Liver (tissue), 9 donors: ENCODE results near the gene TSN. TPM values are rescaled to one million over a fixed set of nuclear protein-coding genes. Genes with fewer than 3 reads are reported as not detected.

Experiments
- DNase-seq: peaks from one replicate; pipeline ENCODE4 v3.0.0-alpha.2; 2017; ENCODE audit warnings: low spot score
- H3K27ac ChIP-seq, 2 donors: one replicate each; pipeline ENCODE4 v1.7.0; 2013; ENCODE audit warnings: inconsistent platforms in 2 of 2, low read length in 2 of 2, control low read depth in 1 of 2, low read depth in 1 of 2, mild to moderate bottlenecking in 1 of 2
- H3K27me3 ChIP-seq, 4 donors: one replicate each; pipeline versions ENCODE4 v1.6.1 to v1.7.0; 2013; ENCODE audit warnings: low read length in 3 of 4, inconsistent platforms in 1 of 4, mild to moderate bottlenecking in 1 of 4, moderate library complexity in 1 of 4; ENCODE audit not compliant: control insufficient read depth in 4 of 4, insufficient read depth in 4 of 4
- H3K36me3 ChIP-seq, 4 donors: one replicate each; pipeline versions ENCODE4 v1.6.1 to v1.7.0; 2013; ENCODE audit warnings: low read length in 3 of 4, mild to moderate bottlenecking in 3 of 4, low read depth in 1 of 4, moderate library complexity in 1 of 4; ENCODE audit not compliant: control insufficient read depth in 4 of 4, insufficient read depth in 3 of 4
- H3K4me1 ChIP-seq, 4 donors: one replicate each; pipeline versions ENCODE4 v1.6.1 to v1.7.0; 2013; ENCODE audit warnings: low read length in 3 of 4, mild to moderate bottlenecking in 3 of 4, moderate library complexity in 1 of 4; ENCODE audit not compliant: control insufficient read depth in 4 of 4, insufficient read depth in 4 of 4
- H3K4me3 ChIP-seq, 3 donors: one replicate each; pipeline versions ENCODE4 v1.6.1 to v1.7.0; 2013; ENCODE audit warnings: low read length in 3 of 3, control low read depth in 1 of 3, low read depth in 1 of 3, mild to moderate bottlenecking in 1 of 3
- H3K9ac ChIP-seq, 2 donors: one replicate each; pipeline ENCODE4 v1.7.0; 2013; ENCODE audit warnings: low read length in 2 of 2, mild to moderate bottlenecking in 2 of 2, moderate library complexity in 2 of 2, control low read depth in 1 of 2, low read depth in 1 of 2
- H3K9me3 ChIP-seq, 4 donors: one replicate each; pipeline versions ENCODE4 v1.6.1 to v1.7.0; 2013; ENCODE audit warnings: low read length in 3 of 4; ENCODE audit not compliant: control insufficient read depth in 4 of 4
- ATF3 ChIP-seq: IDR thresholded peaks from 2 replicates; pipeline ENCODE4 v1.6.1; 2016; ENCODE audit warnings: antibody characterized with exemption
- CTCF ChIP-seq: fragments of 150-350 bp; IDR thresholded peaks from 2 replicates; pipeline ENCODE4 v1.5.1; 2017; ENCODE audit warnings: improper control_type of control experiment, low read depth, low read length; ENCODE audit not compliant: missing input control
- EGR1 ChIP-seq, 2 donors: IDR thresholded peaks; 2 replicates each; pipeline ENCODE4 v1.6.1; 2016 to 2018; ENCODE audit warnings: antibody characterized with exemption in 2 of 2, low read depth in 2 of 2
- FOXA1 ChIP-seq: IDR thresholded peaks from 2 replicates; pipeline ENCODE4 v1.6.1; 2016; ENCODE audit warnings: antibody characterized with exemption
- FOXA2 ChIP-seq: IDR thresholded peaks from 2 replicates; pipeline ENCODE4 v1.6.1; 2016; ENCODE audit warnings: antibody characterized with exemption
- GABPA ChIP-seq, 2 donors: IDR thresholded peaks in 1 of 2; conservative IDR thresholded peaks in 1 of 2; 2 replicates each; pipeline ENCODE4 v1.6.1; 2016; ENCODE audit warnings: antibody characterized with exemption in 2 of 2, mild to moderate bottlenecking in 1 of 2, moderate library complexity in 1 of 2
- HNF4A ChIP-seq, 2 donors: conservative IDR thresholded peaks; 2 replicates each; pipeline ENCODE4 v1.6.1; 2016; ENCODE audit warnings: antibody characterized with exemption in 2 of 2, mild to moderate bottlenecking in 2 of 2
- HNF4G ChIP-seq: IDR thresholded peaks from 2 replicates; pipeline ENCODE4 v1.6.1; 2016; ENCODE audit warnings: antibody characterized with exemption
- JUND ChIP-seq, 2 donors: IDR thresholded peaks; 2 replicates each; pipeline ENCODE4 v1.6.1; 2016; ENCODE audit warnings: antibody characterized with exemption in 2 of 2
- MAX ChIP-seq: IDR thresholded peaks from 2 replicates; pipeline ENCODE4 v1.6.1; 2016; ENCODE audit warnings: antibody characterized with exemption
- NR2F2 ChIP-seq: IDR thresholded peaks from 2 replicates; pipeline ENCODE4 v1.6.1; 2016; ENCODE audit warnings: antibody characterized with exemption
- RAD21 ChIP-seq, 2 donors: IDR thresholded peaks; 2 replicates each; pipeline ENCODE4 v1.6.1; 2016; ENCODE audit warnings: antibody characterized with exemption in 2 of 2, mild to moderate bottlenecking in 2 of 2
- REST ChIP-seq: IDR thresholded peaks from 2 replicates; pipeline ENCODE4 v1.6.1; 2016; ENCODE audit warnings: antibody characterized with exemption, mild to moderate bottlenecking
- RXRA ChIP-seq, 2 donors: IDR thresholded peaks; 2 replicates each; pipeline ENCODE4 v1.6.1; 2017 to 2018; ENCODE audit warnings: antibody characterized with exemption in 2 of 2, mild to moderate bottlenecking in 1 of 2
- SP1 ChIP-seq: IDR thresholded peaks from 2 replicates; pipeline ENCODE4 v1.6.1; 2018; ENCODE audit warnings: antibody characterized with exemption, mild to moderate bottlenecking
- TAF1 ChIP-seq: conservative IDR thresholded peaks from 2 replicates; pipeline ENCODE4 v1.6.1; 2016; ENCODE audit warnings: antibody characterized with exemption, mild to moderate bottlenecking
- YY1 ChIP-seq: IDR thresholded peaks from 2 replicates; pipeline ENCODE4 v1.6.1; 2016; ENCODE audit warnings: antibody characterized with exemption, mild to moderate bottlenecking
- ZBTB33 ChIP-seq: IDR thresholded peaks from 2 replicates; pipeline ENCODE4 v1.6.1; 2016; ENCODE audit warnings: antibody characterized with exemption
- WGBS: extraction: QIAGEN DNeasy Blood & Tissue Kit; methylation state at CpG from one replicate; pipeline ENCODE4 v1.1.7; 2013; 5-methylcytosine and 5-hydroxymethylcytosine counted together
- polyA plus RNA-seq, 2 donors: library from polyadenylated mRNA; stranded (reverse) in 1 of 2; unstranded in 1 of 2; fragments of 200-250 nt in 1 of 2; fragments of >200 nt in 1 of 2; fragmentation: Nextera tagmentation in 1 of 2; extraction: Ambion mirVana in 1 of 2; gene quantifications; one replicate each; pipeline versions ENCODE4 v1.2.1 to v1.2.3, GENCODE V29; 2013 to 2015
- total RNA-seq, 2 donors: library from RNA; depleted of rRNA; stranded (reverse); fragments of >200 nt; gene quantifications; one replicate each; pipeline ENCODE4 v1.2.3, GENCODE V29; 2014
- donor health status: healthy.
- donor health status: healthy.
- donor health status: healthy.
- donor health status: healthy.
- donor health status: healthy.

TSN gene
- total and polyA plus RNA-seq, 4 donors: 17.0 to 30.6 (median 17.7) TPM

GRCh38 chr2:121741450-121741849, 14.0 kb upstream of the TSN start:
- TF ChIP-seq FOXA2: no peak
- no peak for TF ChIP-seq HNF4A (conservative IDR thresholded peaks at IDR 0.05)
- no peak for TF ChIP-seq RXRA (IDR thresholded peaks at IDR 0.05)
- no peak for TF ChIP-seq NR2F2
- no peak for TF ChIP-seq YY1
- TF ChIP-seq GABPA (IDR thresholded peaks at IDR 0.05 in 1 of 2, conservative IDR thresholded peaks at IDR 0.05 in 1 of 2): no peak
- TF ChIP-seq REST: no peak
- no peak for TF ChIP-seq CTCF
- TF ChIP-seq FOXA1: no peak
- no peak for TF ChIP-seq ATF3
- no peak for TF ChIP-seq MAX
- TF ChIP-seq RAD21 (IDR thresholded peaks at IDR 0.05): no peak
- TF ChIP-seq TAF1: no peak
- TF ChIP-seq SP1: no peak
- TF ChIP-seq HNF4G: no peak
- TF ChIP-seq JUND (IDR thresholded peaks at IDR 0.05): no peak
- no peak for TF ChIP-seq ZBTB33
- no peak for TF ChIP-seq EGR1 (IDR thresholded peaks at IDR 0.05; ENCODE audit: low read depth in 2 of 2)
- no peak overlapping the region for H3K9ac ChIP-seq
- H3K4me3 ChIP-seq: no peak overlapping the region
- H3K4me1 ChIP-seq: peaks cover 0 to 3% (median under 1%) of the 10 kb centered on the region in 4 donors
- no peaks in the 10 kb centered on the region for H3K27me3 ChIP-seq
- DNase-seq: no peak
- 90% methylated on average over 3 of the region's 3 CpGs for WGBS
- H3K9me3 ChIP-seq: no peaks in the 10 kb centered on the region
- H3K36me3 ChIP-seq: no peaks in the 10 kb centered on the region
- H3K27ac ChIP-seq: no peak overlapping the region
